HG03139 (cell line): ENCODE data around the gene EXD2.

Source experiments
- ATAC-seq: cut with Tn5 transposase; IDR thresholded peaks from one replicate; pipeline ENCODE4 v1.9.1; 2021; ENCODE audit not compliant: unreplicated experiment

EXD2 gene

GRCh38 chr14:69247676-69248440 lies 56.6 kb downstream of the EXD2 start:
- ATAC-seq: no peak

- no peak for ATAC-seq
Measured at GRCh38 chr14:69249603-69250002, 58.3 kb downstream of the EXD2 start.

- ATAC-seq: no peak
Measured at GRCh38 chr14:69252851-69253250, 61.6 kb downstream of the EXD2 start.

GRCh38 chr14:69259168-69259526 lies 67.8 kb downstream of the EXD2 start:
- ATAC-seq: no peak

GRCh38 chr14:69259527-69260189 lies 68.4 kb downstream of the EXD2 start, which contains the start of gene GALNT16:
Gene GALNT16 (plus strand): TSS chr14:69260158. CDS start chr14:69260291, 133 bp downstream.
- ATAC-seq: no peak

- ATAC-seq: no peak
Measured at GRCh38 chr14:69260190-69260860, 69.0 kb downstream of the EXD2 start.

GRCh38 chr14:69260861-69261564 lies 69.7 kb downstream of the EXD2 start:
- ATAC-seq: no peak

- ATAC-seq: no peak
Measured at GRCh38 chr14:69261761-69262331, 70.5 kb downstream of the EXD2 start.

GRCh38 chr14:69262516-69262915 lies 71.2 kb downstream of the EXD2 start:
- no peak for ATAC-seq

- ATAC-seq: no peak
Measured at GRCh38 chr14:69263364-69263763, 72.1 kb downstream of the EXD2 start.

GRCh38 chr14:69263771-69264170 lies 72.5 kb downstream of the EXD2 start:
- ATAC-seq: no peak

- ATAC-seq: no peak
Measured at GRCh38 chr14:69266572-69267345, 75.5 kb downstream of the EXD2 start.

GRCh38 chr14:69267492-69267891 lies 76.2 kb downstream of the EXD2 start:
- no peak for ATAC-seq

GRCh38 chr14:69268223-69268622 lies 76.9 kb downstream of the EXD2 start:
- ATAC-seq: no peak

GRCh38 chr14:69268763-69269162 lies 77.5 kb downstream of the EXD2 start:
- no peak for ATAC-seq

GRCh38 chr14:69269381-69269780 lies 78.1 kb downstream of the EXD2 start:
- no peak for ATAC-seq

GRCh38 chr14:69270097-69270496 lies 78.8 kb downstream of the EXD2 start:
- no peak for ATAC-seq

- ATAC-seq: no peak
Measured at GRCh38 chr14:69270795-69271708, 79.8 kb downstream of the EXD2 start.

- no peak for ATAC-seq
Measured at GRCh38 chr14:69274321-69274720, 83.0 kb downstream of the EXD2 start.
